HG03575 (cell line): ENCODE data around the gene HDHD3.

Source experiments
- ATAC-seq: cut with Tn5 transposase; IDR thresholded peaks from one replicate; pipeline ENCODE4 v1.9.1; 2021; ENCODE audit not compliant: unreplicated experiment, insufficient number of reproducible peaks, low FRiP score; ENCODE audit errors: extremely low read depth

HDHD3 gene

GRCh38 chr9:113345190-113345589 lies 31.6 kb downstream of the HDHD3 start:
- ATAC-seq = no peak

- ATAC-seq = no peak
Measured at GRCh38 chr9:113343732-113344231, 33.0 kb downstream of the HDHD3 start.

GRCh38 chr9:113341712-113342410 lies 34.9 kb downstream of the HDHD3 start:
- no peak for ATAC-seq

- peak; percentile 59 for ATAC-seq
Measured at GRCh38 chr9:113340011-113340699, 36.6 kb downstream of the HDHD3 start, which contains the start of gene WDR31. WDR31 (minus strand) TSS chr9:113340275; CDS start chr9:113332022, 8,253 bp downstream.

GRCh38 chr9:113337714-113338113 lies 39.1 kb downstream of the HDHD3 start:
- no peak for ATAC-seq

- no peak for ATAC-seq
Measured at GRCh38 chr9:113331780-113332179, 45.0 kb downstream of the HDHD3 start.

- ATAC-seq = no peak
Measured at GRCh38 chr9:113328045-113328782, 48.6 kb downstream of the HDHD3 start.

- ATAC-seq = no peak
Measured at GRCh38 chr9:113326230-113326629, 50.6 kb downstream of the HDHD3 start.
